Measurements from ENCODE around the gene DYRK1A.

DNA sequence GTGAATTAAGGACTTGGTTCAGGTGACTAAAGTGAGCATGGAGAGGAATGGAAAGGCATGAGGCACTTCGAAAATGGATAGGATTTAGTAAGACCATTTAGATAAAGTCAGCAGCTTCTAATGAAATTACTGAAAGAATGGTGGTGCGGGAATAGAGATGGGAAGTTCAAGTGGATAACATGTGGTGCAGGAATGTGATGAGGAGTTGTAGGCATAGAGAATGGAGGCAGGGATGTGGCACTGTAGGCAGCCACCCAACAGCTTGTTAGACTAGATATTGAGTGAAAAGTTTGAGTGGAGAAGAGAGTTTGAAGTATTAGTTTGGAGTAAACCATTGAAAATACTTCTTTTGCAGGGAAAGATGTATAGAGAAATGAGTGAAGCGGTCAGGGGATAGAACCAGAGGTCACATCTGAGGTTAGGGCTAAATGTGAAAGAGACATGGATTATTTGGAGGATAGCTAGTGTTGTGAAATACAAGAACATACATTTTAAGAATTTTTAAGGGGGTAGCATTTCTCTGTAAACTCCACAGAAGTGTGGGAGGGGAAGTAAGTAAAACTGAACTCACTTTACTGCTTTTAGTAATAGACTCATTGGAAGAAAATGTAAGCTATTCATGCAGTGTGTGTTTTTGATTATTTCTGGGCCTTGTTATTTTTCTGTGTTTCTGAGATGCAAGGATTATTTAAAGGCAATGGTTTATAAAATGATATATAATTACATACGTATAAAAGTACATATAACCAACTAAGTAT is 46.2 kb downstream of the DYRK1A start:
- TF ChIP-seq POLR2AphosphoS5 (IDR thresholded peaks at IDR 0.05; ENCODE audit: borderline replicate concordance, low read depth, low read length) (no peak), EZH2 (IDR thresholded peaks at IDR 0.05) (no peak)
